Measurements from ENCODE around the gene PIK3R6. TPM values are rescaled to one million over a fixed set of nuclear protein-coding genes. Genes with fewer than 3 reads are reported as not detected.

PIK3R6 gene
- total and polyA plus RNA-seq, 2 of the 13 experiments (the other 11 are each of a cell fraction or from before 2014, with no cell fraction given), result not detected

GRCh38 chr17:8791248-8791909, 76.1 kb downstream of the PIK3R6 start:
- Histone ChIP-seq H3K79me2 (ENCODE audit: insufficient read depth, low read length) (no peaks in the 10 kb centered on the region), H3K4me3 (replicated peaks in 1 of 3; ENCODE audit: insufficient read depth in 1 of 3, low read depth in 2 of 3, low read length in 3 of 3) (no peak overlapping the region), H3K9ac (ENCODE audit: insufficient read depth, low read depth, low read length) (no peak overlapping the region), H4K20me1 (ENCODE audit: insufficient read depth, low read length) (no peaks in the 10 kb centered on the region), H3K36me3 (replicated peaks in 1 of 2; ENCODE audit: control insufficient read depth in 1 of 2, insufficient read depth in 2 of 2, low read length in 2 of 2) (no peaks in the 10 kb centered on the region), H2AFZ (ENCODE audit: low read length) (no peak overlapping the region), H3K9me3 (ENCODE audit: low read length) (no peaks in the 10 kb centered on the region), H3K4me2 (ENCODE audit: low read depth, low read length) (no peak overlapping the region), H3K27me3 (ENCODE audit: control insufficient read depth in 1 of 2, insufficient read depth in 2 of 2, low read length in 2 of 2) (peaks cover 3 to 68% of the 10 kb centered on the region in 2 experiments), H3K4me1 (ENCODE audit: insufficient read depth, low read length) (peaks cover 18% of the 10 kb centered on the region), H3K27ac (ENCODE audit: extremely low read length, insufficient read depth, low read length) (no peak overlapping the region)
- peak; percentile 26 for FAIRE-seq
- no TSS peak for BruUV-seq (replicated peaks)
- in situ Hi-C loops (cut with HindIII; ENCODE audit: extremely low pct_ligation_motif_present, low pct_unique_long_range_greater_than_20kb) (no loop called here), intact Hi-C loops (cut with micrococcal nuclease; ENCODE audit: unreplicated experiment) (no loop called here)
- ChIA-PET CTCF (ENCODE audit: low intra/inter-chr PET ratio, low total read pairs) (no interaction called here), POLR2A (no interaction called here)
- 26% methylated on average over 4 of the region's 4 CpGs for WGBS (ENCODE audit: low lambda C conversion rate)
- no peak for ATAC-seq
- TF ChIP-seq AHR (CRISPR knock-in tag; IDR thresholded peaks at IDR 0.05) (no peak), TEAD3 (CRISPR knock-in tag; optimal IDR thresholded peaks at IDR 0.05; ENCODE audit: borderline replicate concordance) (peak; percentile 76)
- no peak for DNase-seq (ENCODE audit: low spot score)

DNA sequence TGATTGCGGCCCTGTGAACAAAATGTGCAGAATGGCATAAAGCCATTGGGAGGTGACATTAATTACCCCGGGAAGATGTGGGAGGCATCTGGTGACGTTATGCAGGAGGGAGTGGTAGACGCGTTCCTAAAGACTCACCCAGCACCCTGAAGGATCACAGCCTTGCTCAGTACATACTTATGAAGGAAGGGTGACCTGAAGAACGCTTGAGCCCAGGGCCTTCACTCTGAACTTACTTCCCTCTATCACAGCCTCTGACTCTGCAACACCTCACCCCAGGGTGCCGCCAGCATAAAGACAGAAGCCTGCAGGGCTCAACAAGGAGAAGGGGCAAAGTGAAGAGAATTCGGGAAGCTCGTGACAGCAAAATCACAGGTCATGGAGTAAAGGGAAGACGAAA, 77.7 kb downstream of the PIK3R6 start:
- Histone ChIP-seq H3K4me3 (replicated peaks in 1 of 3; ENCODE audit: insufficient read depth in 1 of 3, low read depth in 2 of 3, low read length in 3 of 3) (no peak overlapping the region), H2AFZ (ENCODE audit: low read length) (no peak overlapping the region), H3K36me3 (replicated peaks in 1 of 2; ENCODE audit: control insufficient read depth in 1 of 2, insufficient read depth in 2 of 2, low read length in 2 of 2) (no peaks in the 10 kb centered on the region), H3K27ac (ENCODE audit: extremely low read length, insufficient read depth, low read length) (no peak overlapping the region), H3K79me2 (ENCODE audit: insufficient read depth, low read length) (no peaks in the 10 kb centered on the region), H3K27me3 (ENCODE audit: control insufficient read depth in 1 of 2, insufficient read depth in 2 of 2, low read length in 2 of 2) (peaks cover 3 to 68% of the 10 kb centered on the region in 2 experiments; a peak in 4 of 5 replicates), H3K4me2 (ENCODE audit: low read depth, low read length) (no peak overlapping the region), H3K4me1 (ENCODE audit: insufficient read depth, low read length) (peaks cover 18% of the 10 kb centered on the region), H3K9ac (ENCODE audit: insufficient read depth, low read depth, low read length) (no peak overlapping the region), H4K20me1 (ENCODE audit: insufficient read depth, low read length) (no peaks in the 10 kb centered on the region), H3K9me3 (ENCODE audit: low read length) (no peaks in the 10 kb centered on the region)
- FAIRE-seq, result no peak
- DNase-seq (ENCODE audit: low spot score), result no peak
- in situ Hi-C loops (cut with HindIII; ENCODE audit: extremely low pct_ligation_motif_present, low pct_unique_long_range_greater_than_20kb), result no loop called here
- no peak for TF ChIP-seq SMARCE1 (IDR thresholded peaks at IDR 0.05; ENCODE audit: borderline replicate concordance)
- no peak for TF ChIP-seq ATF7 (IDR thresholded peaks at IDR 0.05)
- no peak for TF ChIP-seq ATF7 (CRISPR knock-in tag; IDR thresholded peaks at IDR 0.05)
- no peak for TF ChIP-seq ZMAT3 (CRISPR knock-in tag; conservative IDR thresholded peaks at IDR 0.05)
- TF ChIP-seq RCOR2 (CRISPR knock-in tag; IDR thresholded peaks at IDR 0.05), result no peak
- no peak for TF ChIP-seq MBNL3 (CRISPR knock-in tag; conservative IDR thresholded peaks at IDR 0.05)
- no peak for ATAC-seq
- intact Hi-C loops (cut with micrococcal nuclease; ENCODE audit: unreplicated experiment), result no loop called here
- BruUV-seq (replicated peaks), result no TSS peak
- ChIA-PET CTCF (ENCODE audit: low intra/inter-chr PET ratio, low total read pairs) (no interaction called here), POLR2A (no interaction called here)
- WGBS (ENCODE audit: low lambda C conversion rate), result 11% methylated on average over 10 of the region's 10 CpGs

All from HepG2 (cell line).